D721Med (cell line): ENCODE data around the gene LGALS7.
"Not testable (repeated sequence)": the region's sequence is repeated elsewhere in the genome, so short reads cannot be mapped to it uniquely, and the experiment has no call there.

ENCODE experiments used
- DNase-seq: peaks from one replicate; pipeline ENCODE4 v3.0.0; 2011; ENCODE audit warnings: low spot score; ENCODE audit not compliant: insufficient read length
- FAIRE-seq: peaks from 2 replicates; lab custom pipeline; 2011; peaks lifted over from hg19 to GRCh38; lab: Jason Lieb, UNC
- CTCF ChIP-seq: IDR thresholded peaks from 2 replicates; pipeline ENCODE4 v1.5.1; 2012; ENCODE audit warnings: mild to moderate bottlenecking, control low read depth; ENCODE audit not compliant: insufficient read depth; ENCODE audit errors: missing control alignments

LGALS7 gene

GRCh38 chr19:38805180-38805579, 31.9 kb upstream of the LGALS7 start:
- DNase-seq (no peak), FAIRE-seq (no peak)
- no peak for TF ChIP-seq CTCF

GRCh38 chr19:38803543-38803942, 30.2 kb upstream of the LGALS7 start:
- no peak for TF ChIP-seq CTCF
- DNase-seq (no peak), FAIRE-seq (no peak)

- FAIRE-seq (no peak), DNase-seq (no peak)
- TF ChIP-seq CTCF = no peak
Measured at GRCh38 chr19:38801359-38802095, 28.2 kb upstream of the LGALS7 start.

- TF ChIP-seq CTCF = no peak
- DNase-seq (no peak), FAIRE-seq (no peak)
Measured at GRCh38 chr19:38800577-38801347, 27.4 kb upstream of the LGALS7 start.

- FAIRE-seq (no peak), DNase-seq (no peak)
- TF ChIP-seq CTCF = no peak
Measured at GRCh38 chr19:38799104-38799503, 25.8 kb upstream of the LGALS7 start.

GRCh38 chr19:38797781-38798180, 24.5 kb upstream of the LGALS7 start:
- not testable (repeated sequence) for FAIRE-seq, DNase-seq

GRCh38 chr19:38796154-38796553, 22.8 kb upstream of the LGALS7 start:
- TF ChIP-seq CTCF = no peak
- DNase-seq (no peak), FAIRE-seq (no peak)
